HEK293 (cell line): ENCODE measurements around the gene NUDT22.

Experiments used
- EGR2 ChIP-seq: fragments of 450-650 bp; formaldehyde crosslinking; IDR thresholded peaks from 2 replicates; pipeline ENCODE4 v1.5.1; 2016; ENCODE audit warnings: low read depth, missing biosample characterization, missing genetic modification characterization
- GLIS2 ChIP-seq: fragments of 450-650 bp; formaldehyde crosslinking; IDR thresholded peaks from 2 replicates; pipeline ENCODE4 v1.5.1; 2016; ENCODE audit warnings: missing biosample characterization, missing genetic modification characterization
- HOXA7 ChIP-seq: sonication (generic); formaldehyde crosslinking; IDR thresholded peaks from 2 replicates; pipeline ENCODE4 v1.8.1; 2022; ENCODE audit warnings: missing genetic modification reagents, borderline replicate concordance
- HOXC10 ChIP-seq: sonication (generic); formaldehyde crosslinking; IDR thresholded peaks from 2 replicates; pipeline ENCODE4 v1.8.1; 2023; ENCODE audit warnings: mild to moderate bottlenecking, missing genetic modification reagents
- INSM2 ChIP-seq: fragments of 450-650 bp; formaldehyde crosslinking; IDR thresholded peaks from 2 replicates; pipeline ENCODE4 v1.5.1; 2016; ENCODE audit warnings: missing biosample characterization, missing genetic modification characterization
- OVOL3 ChIP-seq: fragments of 450-650 bp; formaldehyde crosslinking; IDR thresholded peaks from 2 replicates; pipeline ENCODE4 v1.5.1; 2016; ENCODE audit warnings: missing biosample characterization, missing genetic modification characterization
- SALL2 ChIP-seq: fragments of 450-650 bp; formaldehyde crosslinking; IDR thresholded peaks from 2 replicates; pipeline ENCODE4 v1.5.0; 2017; ENCODE audit warnings: missing biosample characterization, mild to moderate bottlenecking, missing genetic modification characterization, borderline replicate concordance
- ZBTB17 ChIP-seq: fragments of 450-650 bp; formaldehyde crosslinking; IDR thresholded peaks from 2 replicates; pipeline ENCODE4 v1.5.1; 2016; ENCODE audit warnings: missing biosample characterization, missing genetic modification characterization
- ZBTB7A ChIP-seq: fragments of 450-650 bp; formaldehyde crosslinking; IDR thresholded peaks from 2 replicates; pipeline ENCODE4 v1.5.1; 2016; ENCODE audit warnings: low read depth, missing biosample characterization, missing genetic modification characterization
- ZIC2 ChIP-seq: fragments of 450-650 bp; formaldehyde crosslinking; IDR thresholded peaks from 2 replicates; pipeline ENCODE4 v1.5.1; 2016; ENCODE audit warnings: missing biosample characterization, missing genetic modification characterization
- ZNF112 ChIP-seq: fragments of 450-650 bp; formaldehyde crosslinking; IDR thresholded peaks from 2 replicates; pipeline ENCODE4 v1.5.0; 2017; ENCODE audit warnings: missing biosample characterization, missing genetic modification characterization
- ZNF114 ChIP-seq: fragments of 450-650 bp; formaldehyde crosslinking; IDR thresholded peaks from 2 replicates; pipeline ENCODE4 v1.5.0; 2017; ENCODE audit warnings: missing biosample characterization, missing genetic modification characterization
- ZNF138 ChIP-seq: fragments of 450-650 bp; formaldehyde crosslinking; IDR thresholded peaks from 2 replicates; pipeline ENCODE4 v1.5.1; 2016; ENCODE audit warnings: missing biosample characterization, missing genetic modification characterization, borderline replicate concordance
- ZNF175 ChIP-seq: fragments of 450-650 bp; formaldehyde crosslinking; IDR thresholded peaks from 2 replicates; pipeline ENCODE4 v1.5.1; 2016; ENCODE audit warnings: missing biosample characterization, missing genetic modification characterization
- ZNF18 ChIP-seq: fragments of 450-650 bp; formaldehyde crosslinking; IDR thresholded peaks from 2 replicates; pipeline ENCODE4 v1.5.1; 2016; ENCODE audit warnings: missing biosample characterization, missing genetic modification characterization
- ZNF184 ChIP-seq: fragments of 450-650 bp; IDR thresholded peaks from 2 replicates; pipeline ENCODE4 v1.5.1; 2018; ENCODE audit warnings: missing biosample characterization, mild to moderate bottlenecking, missing genetic modification characterization
- ZNF221 ChIP-seq: fragments of 450-650 bp; formaldehyde crosslinking; IDR thresholded peaks from 2 replicates; pipeline ENCODE4 v1.5.1; 2017; ENCODE audit warnings: missing biosample characterization, missing genetic modification characterization, borderline replicate concordance
- ZNF302 ChIP-seq: fragments of 450-650 bp; formaldehyde crosslinking; IDR thresholded peaks from 2 replicates; pipeline ENCODE4 v1.5.1; 2016; ENCODE audit warnings: missing biosample characterization, missing genetic modification characterization, low read depth
- ZNF324 ChIP-seq: fragments of 450-650 bp; formaldehyde crosslinking; IDR thresholded peaks from 2 replicates; pipeline ENCODE4 v1.5.1; 2016; ENCODE audit warnings: missing biosample characterization, missing genetic modification characterization
- ZNF335 ChIP-seq: fragments of 450-650 bp; formaldehyde crosslinking; conservative IDR thresholded peaks from 2 replicates; pipeline ENCODE4 v1.5.1; 2016; ENCODE audit warnings: missing biosample characterization, missing genetic modification characterization
- ZNF37A ChIP-seq: fragments of 450-650 bp; IDR thresholded peaks from 2 replicates; pipeline ENCODE4 v1.5.1; 2018; ENCODE audit warnings: missing biosample characterization, missing genetic modification characterization
- ZNF501 ChIP-seq: fragments of 450-650 bp; formaldehyde crosslinking; IDR thresholded peaks from 2 replicates; pipeline ENCODE4 v1.5.1; 2016; ENCODE audit warnings: missing biosample characterization, missing genetic modification characterization
- ZNF529 ChIP-seq: fragments of 450-650 bp; formaldehyde crosslinking; IDR thresholded peaks from 2 replicates; pipeline ENCODE4 v1.5.1; 2017; ENCODE audit warnings: missing genetic modification characterization, missing biosample characterization; ENCODE audit not compliant: insufficient replicate concordance
- ZNF623 ChIP-seq: fragments of 450-650 bp; formaldehyde crosslinking; IDR thresholded peaks from 2 replicates; pipeline ENCODE4 v1.5.1; 2016; ENCODE audit warnings: missing biosample characterization, missing genetic modification characterization
- ZNF830 ChIP-seq: fragments of 450-650 bp; IDR thresholded peaks from 2 replicates; pipeline ENCODE4 v1.5.0; 2018; ENCODE audit warnings: missing biosample characterization, missing genetic modification characterization, low read depth, mild to moderate bottlenecking, moderate library complexity
- ZNF843 ChIP-seq: fragments of 450-650 bp; formaldehyde crosslinking; IDR thresholded peaks from 2 replicates; pipeline ENCODE4 v1.5.1; 2016; ENCODE audit warnings: missing biosample characterization, missing genetic modification characterization
- ZSCAN30 ChIP-seq: fragments of 450-650 bp; IDR thresholded peaks from 2 replicates; pipeline ENCODE4 v1.5.1; 2018; ENCODE audit warnings: missing biosample characterization, mild to moderate bottlenecking, missing genetic modification characterization, moderate library complexity
- TF ChIP-seq, protein P1 (sequence below): fragments of 450-650 bp; formaldehyde crosslinking; optimal IDR thresholded peaks from 2 replicates; pipeline ENCODE3; 2016; ENCODE audit warnings: missing biosample characterization, mild to moderate bottlenecking, missing genetic modification characterization
- TF ChIP-seq, protein P2 (sequence below): fragments of 450-650 bp; formaldehyde crosslinking; IDR thresholded peaks from 2 replicates; pipeline ENCODE4 v1.5.1; 2016; ENCODE audit warnings: missing biosample characterization, missing genetic modification characterization
- TF ChIP-seq, protein P3 (sequence below): sonication (generic); formaldehyde crosslinking; IDR thresholded peaks from 2 replicates; pipeline ENCODE4 v1.8.1; 2022; ENCODE audit warnings: mild to moderate bottlenecking, moderate library complexity, missing genetic modification reagents
- TF ChIP-seq, protein P4 (sequence below): fragments of 450-650 bp; formaldehyde crosslinking; IDR thresholded peaks from 2 replicates; pipeline ENCODE4 v1.5.1; 2016; ENCODE audit warnings: missing biosample characterization, missing genetic modification characterization

The NUDT22 gene

DNA sequence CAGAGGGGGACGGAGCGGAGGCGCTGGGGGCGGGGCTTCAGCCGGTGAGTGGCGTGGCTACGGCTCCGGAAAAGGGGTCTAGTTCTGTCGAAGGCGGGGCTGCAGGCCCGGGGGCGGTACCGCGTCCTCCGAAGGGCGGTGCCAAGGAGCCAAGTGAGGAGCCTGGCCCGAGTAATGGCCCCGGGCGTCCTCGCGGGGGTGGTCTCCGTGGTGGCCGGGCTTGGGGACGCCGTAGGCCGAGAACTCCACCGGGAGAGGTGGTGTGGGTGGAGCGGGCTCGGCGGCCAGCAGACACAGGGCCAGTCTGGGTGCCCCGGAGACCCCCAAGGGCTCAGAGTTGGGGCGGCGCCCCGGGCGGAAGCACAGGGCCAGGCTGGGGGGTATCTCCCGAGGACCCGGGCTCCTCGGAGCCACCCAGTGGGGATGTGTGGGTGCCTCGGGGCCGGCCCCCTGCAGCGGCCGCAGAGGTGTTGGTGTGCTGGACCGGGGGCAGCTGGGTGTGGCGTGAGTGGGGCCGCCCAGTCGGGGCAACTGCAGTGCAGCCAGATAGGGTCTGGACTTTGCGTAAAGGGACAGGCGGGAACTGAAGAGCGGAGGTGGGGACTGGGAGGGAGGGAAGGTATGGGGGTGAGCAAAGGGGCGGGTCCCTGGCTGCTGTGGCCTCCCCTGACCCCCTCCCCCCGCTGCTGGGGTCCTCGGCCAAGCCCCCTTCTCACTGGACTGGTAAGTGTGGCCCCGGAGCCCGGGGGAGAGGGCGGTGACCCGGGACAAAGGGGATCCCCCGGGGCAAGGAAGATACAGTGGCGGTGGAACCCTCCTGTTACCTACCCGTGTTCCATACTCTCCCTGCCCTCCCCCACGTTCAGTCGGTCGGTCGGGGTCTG, 15.7 kb downstream of the NUDT22 start (continued):
- TF ChIP-seq ZNF18 (tag by site-specific recombination) (no peak), ZNF843 (tag by site-specific recombination) (no peak), SALL2 (no peak), ZNF175 (tag by site-specific recombination) (no peak), GLIS2 (tag by site-specific recombination) (peak; percentile 99), OVOL3 (no peak), ZNF830 (no peak), EGR2 (peak; percentile 75), ZNF221 (no peak), ZIC2 (tag by site-specific recombination) (peak; percentile 74), ZSCAN30 (no peak), ZNF138 (tag by site-specific recombination) (no peak), ZNF335 (tag by site-specific recombination) (peak; percentile 83), HOXC10 (CRISPR knock-in tag) (no peak), ZNF324 (tag by site-specific recombination) (0 out of 2 replicates have a peak, but pooled peaks have one; percentile 20), ZNF37A (tag by site-specific recombination) (no peak), HOXA7 (CRISPR knock-in tag) (no peak), ZBTB7A (tag by site-specific recombination) (peak; percentile 56; the same call in 1 of the 2 replicates), ZNF302 (no peak), ZNF501 (tag by site-specific recombination) (no peak), ZNF112 (tag by site-specific recombination) (no peak), ZNF529 (tag by site-specific recombination) (no peak), ZNF623 (tag by site-specific recombination) (no peak), ZBTB17 (tag by site-specific recombination) (no peak), INSM2 (tag by site-specific recombination) (no peak), ZNF184 (no peak), ZNF114 (tag by site-specific recombination) (no peak)
- TF ChIP-seq, protein P1, sequence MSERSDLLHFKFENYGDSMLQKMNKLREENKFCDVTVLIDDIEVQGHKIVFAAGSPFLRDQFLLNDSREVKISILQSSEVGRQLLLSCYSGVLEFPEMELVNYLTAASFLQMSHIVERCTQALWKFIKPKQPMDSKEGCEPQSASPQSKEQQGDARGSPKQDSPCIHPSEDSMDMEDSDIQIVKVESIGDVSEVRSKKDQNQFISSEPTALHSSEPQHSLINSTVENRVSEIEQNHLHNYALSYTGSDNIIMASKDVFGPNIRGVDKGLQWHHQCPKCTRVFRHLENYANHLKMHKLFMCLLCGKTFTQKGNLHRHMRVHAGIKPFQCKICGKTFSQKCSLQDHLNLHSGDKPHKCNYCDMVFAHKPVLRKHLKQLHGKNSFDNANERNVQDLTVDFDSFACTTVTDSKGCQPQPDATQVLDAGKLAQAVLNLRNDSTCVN (tag by site-specific recombination): no peak
- TF ChIP-seq, protein P2, sequence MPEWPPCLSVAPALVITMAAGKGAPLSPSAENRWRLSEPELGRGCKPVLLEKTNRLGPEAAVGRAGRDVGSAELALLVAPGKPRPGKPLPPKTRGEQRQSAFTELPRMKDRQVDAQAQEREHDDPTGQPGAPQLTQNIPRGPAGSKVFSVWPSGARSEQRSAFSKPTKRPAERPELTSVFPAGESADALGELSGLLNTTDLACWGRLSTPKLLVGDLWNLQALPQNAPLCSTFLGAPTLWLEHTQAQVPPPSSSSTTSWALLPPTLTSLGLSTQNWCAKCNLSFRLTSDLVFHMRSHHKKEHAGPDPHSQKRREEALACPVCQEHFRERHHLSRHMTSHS (tag by site-specific recombination): no peak
- TF ChIP-seq, protein P3, sequence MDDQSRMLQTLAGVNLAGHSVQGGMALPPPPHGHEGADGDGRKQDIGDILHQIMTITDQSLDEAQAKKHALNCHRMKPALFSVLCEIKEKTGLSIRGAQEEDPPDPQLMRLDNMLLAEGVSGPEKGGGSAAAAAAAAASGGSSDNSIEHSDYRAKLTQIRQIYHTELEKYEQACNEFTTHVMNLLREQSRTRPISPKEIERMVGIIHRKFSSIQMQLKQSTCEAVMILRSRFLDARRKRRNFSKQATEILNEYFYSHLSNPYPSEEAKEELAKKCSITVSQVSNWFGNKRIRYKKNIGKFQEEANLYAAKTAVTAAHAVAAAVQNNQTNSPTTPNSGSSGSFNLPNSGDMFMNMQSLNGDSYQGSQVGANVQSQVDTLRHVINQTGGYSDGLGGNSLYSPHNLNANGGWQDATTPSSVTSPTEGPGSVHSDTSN (CRISPR knock-in tag): no peak
- TF ChIP-seq, protein P4, sequence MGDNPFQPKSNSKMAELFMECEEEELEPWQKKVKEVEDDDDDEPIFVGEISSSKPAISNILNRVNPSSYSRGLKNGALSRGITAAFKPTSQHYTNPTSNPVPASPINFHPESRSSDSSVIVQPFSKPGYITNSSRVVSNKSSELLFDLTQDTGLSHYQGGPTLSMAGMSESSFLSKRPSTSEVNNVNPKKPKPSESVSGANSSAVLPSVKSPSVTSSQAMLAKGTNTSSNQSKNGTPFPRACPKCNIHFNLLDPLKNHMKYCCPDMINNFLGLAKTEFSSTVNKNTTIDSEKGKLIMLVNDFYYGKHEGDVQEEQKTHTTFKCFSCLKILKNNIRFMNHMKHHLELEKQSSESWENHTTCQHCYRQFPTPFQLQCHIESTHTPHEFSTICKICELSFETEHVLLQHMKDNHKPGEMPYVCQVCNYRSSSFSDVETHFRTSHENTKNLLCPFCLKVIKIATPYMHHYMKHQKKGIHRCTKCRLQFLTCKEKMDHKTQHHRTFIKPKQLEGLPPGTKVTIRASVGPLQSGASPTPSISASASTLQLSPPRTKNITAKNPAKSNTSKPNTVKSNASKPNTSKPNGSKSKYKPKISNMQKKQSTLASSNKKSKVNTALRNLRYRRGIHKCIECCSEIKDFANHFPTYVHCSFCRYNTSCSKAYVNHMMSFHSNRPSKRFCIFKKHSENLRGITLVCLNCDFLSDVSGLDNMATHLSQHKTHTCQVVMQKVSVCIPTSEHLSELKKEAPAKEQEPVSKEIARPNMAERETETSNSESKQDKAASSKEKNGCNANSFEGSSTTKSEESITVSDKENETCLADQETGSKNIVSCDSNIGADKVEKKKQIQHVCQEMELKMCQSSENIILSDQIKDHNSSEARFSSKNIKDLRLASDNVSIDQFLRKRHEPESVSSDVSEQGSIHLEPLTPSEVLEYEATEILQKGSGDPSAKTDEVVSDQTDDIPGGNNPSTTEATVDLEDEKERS (tag by site-specific recombination): no peak
